Measurements from ENCODE around the gene LYRM4.

LYRM4 gene

DNA sequence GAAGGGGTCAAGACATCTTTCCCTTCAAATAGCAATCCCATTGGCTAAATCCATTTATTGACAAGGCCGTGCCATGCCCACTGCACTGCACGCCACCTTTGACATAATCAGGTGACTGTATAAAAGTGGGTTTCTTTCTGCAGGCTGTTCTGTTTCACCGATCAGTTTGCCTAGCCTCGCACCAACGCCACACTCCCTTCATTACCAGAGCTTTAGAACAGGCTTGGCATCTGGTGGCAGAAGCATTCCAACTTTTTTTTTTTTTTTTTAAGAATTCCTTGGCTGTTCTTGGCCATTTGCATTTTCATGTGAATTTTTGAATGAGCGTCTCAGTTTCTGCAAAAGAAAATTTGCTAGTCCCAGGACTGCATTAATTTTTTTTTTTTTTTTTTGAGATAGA is 97.5 kb downstream of the LYRM4 start:
- Histone ChIP-seq H2AFZ (ENCODE audit: low read depth, low read length) (no peak overlapping the region), H3K9ac (ENCODE audit: low read length) (no peak overlapping the region), H4K91ac (ENCODE audit: low read length) (no peak overlapping the region), H3K79me1 (replicated peaks; ENCODE audit: low read length, poor library complexity, severe bottlenecking) (peaks cover 12% of the 10 kb centered on the region), H3K36me3 (ENCODE audit: control insufficient read depth in 1 of 2, insufficient read depth in 2 of 2, low read depth in 1 of 2, low read length in 2 of 2) (no peaks in the 10 kb centered on the region), H3K4me1 (ENCODE audit: control insufficient read depth, insufficient read depth, low read depth, low read length) (no peaks in the 10 kb centered on the region), H2BK12ac (ENCODE audit: low read length in 2 of 2) (no peak overlapping the region), H3K4me2 (ENCODE audit: low read length, poor library complexity, severe bottlenecking) (no peak overlapping the region), H3K23ac (ENCODE audit: low read length in 2 of 2) (no peak overlapping the region), H3K18ac (ENCODE audit: low read depth in 1 of 2, low read length in 2 of 2) (no peak overlapping the region), H3K4ac (ENCODE audit: low read depth in 1 of 2, low read length in 2 of 2) (no peak overlapping the region), H4K8ac (ENCODE audit: low read length) (no peak overlapping the region), H2BK120ac (ENCODE audit: low read depth, low read length) (no peak overlapping the region), H3K4me3 (ENCODE audit: insufficient read depth in 1 of 2, low read depth in 1 of 2, low read length in 2 of 2) (no peak overlapping the region), H2BK15ac (ENCODE audit: low read depth, poor library complexity, severe bottlenecking) (no peak overlapping the region), H3K27me3 (ENCODE audit: control insufficient read depth in 1 of 2, insufficient read depth in 1 of 2, low read length in 2 of 2) (no peaks in the 10 kb centered on the region), H3K9me3 (ENCODE audit: control insufficient read depth, low read length) (no peaks in the 10 kb centered on the region), H3K27ac (ENCODE audit: low read length, poor library complexity, severe bottlenecking) (no peak overlapping the region), H2AK5ac (ENCODE audit: low read length, severe bottlenecking) (no peak overlapping the region), H3K14ac (ENCODE audit: low read length in 2 of 2) (no peak overlapping the region), H2BK5ac (ENCODE audit: low read depth, low read length, poor library complexity, severe bottlenecking) (no peak overlapping the region)
- WGBS: 98% methylated on average over 6 of the region's 6 CpGs
- no peak for DNase-seq

DNA sequence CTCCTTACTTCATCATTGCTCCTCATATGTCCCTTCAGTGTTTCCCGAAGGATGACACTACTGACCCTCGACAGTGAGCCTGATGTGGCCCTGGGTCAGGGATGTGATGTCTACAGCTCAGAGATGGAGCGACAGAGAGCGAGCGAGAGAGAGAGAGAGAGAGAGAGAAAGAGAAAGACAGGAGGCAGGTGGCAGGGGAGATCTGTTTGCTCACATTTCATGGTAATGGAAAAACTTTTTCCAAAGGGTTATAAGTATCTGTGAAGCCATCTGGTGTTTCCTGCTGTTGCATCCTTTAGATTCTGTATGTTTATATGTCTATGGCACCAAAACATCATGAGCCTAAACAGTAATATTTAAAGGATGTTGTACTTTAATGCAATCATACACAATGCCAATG is 98.4 kb downstream of the LYRM4 start:
- H3K18ac ChIP-seq (ENCODE audit: low read depth in 1 of 2, low read length in 2 of 2): no peak overlapping the region
- H3K79me1 ChIP-seq (replicated peaks; ENCODE audit: low read length, poor library complexity, severe bottlenecking): peaks cover 12% of the 10 kb centered on the region
- H3K4me2 ChIP-seq (ENCODE audit: low read length, poor library complexity, severe bottlenecking): no peak overlapping the region
- no peaks in the 10 kb centered on the region for H3K27me3 ChIP-seq (ENCODE audit: control insufficient read depth in 1 of 2, insufficient read depth in 1 of 2, low read length in 2 of 2)
- H3K36me3 ChIP-seq (ENCODE audit: control insufficient read depth in 1 of 2, insufficient read depth in 2 of 2, low read depth in 1 of 2, low read length in 2 of 2): no peaks in the 10 kb centered on the region
- H3K14ac ChIP-seq (ENCODE audit: low read length in 2 of 2): no peak overlapping the region
- H2BK12ac ChIP-seq (ENCODE audit: low read length in 2 of 2): no peak overlapping the region
- H3K4me3 ChIP-seq (ENCODE audit: insufficient read depth in 1 of 2, low read depth in 1 of 2, low read length in 2 of 2): no peak overlapping the region
- WGBS: 88% methylated on average over 5 of the region's 5 CpGs
- H4K91ac ChIP-seq (ENCODE audit: low read length): no peak overlapping the region
- no peak overlapping the region for H3K23ac ChIP-seq (ENCODE audit: low read length in 2 of 2)
- no peak overlapping the region for H3K9ac ChIP-seq (ENCODE audit: low read length)
- H2AFZ ChIP-seq (ENCODE audit: low read depth, low read length): no peak overlapping the region
- no peak overlapping the region for H3K27ac ChIP-seq (ENCODE audit: low read length, poor library complexity, severe bottlenecking)
- no peak for DNase-seq
- no peak overlapping the region for H2AK5ac ChIP-seq (ENCODE audit: low read length, severe bottlenecking)
- H2BK120ac ChIP-seq (ENCODE audit: low read depth, low read length): no peak overlapping the region
- no peaks in the 10 kb centered on the region for H3K4me1 ChIP-seq (ENCODE audit: control insufficient read depth, insufficient read depth, low read depth, low read length)
- no peak overlapping the region for H2BK15ac ChIP-seq (ENCODE audit: low read depth, poor library complexity, severe bottlenecking)
- H3K4ac ChIP-seq (ENCODE audit: low read depth in 1 of 2, low read length in 2 of 2): no peak overlapping the region
- H2BK5ac ChIP-seq (ENCODE audit: low read depth, low read length, poor library complexity, severe bottlenecking): no peak overlapping the region
- H4K8ac ChIP-seq (ENCODE audit: low read length): no peak overlapping the region
- H3K9me3 ChIP-seq (ENCODE audit: control insufficient read depth, low read length): no peaks in the 10 kb centered on the region

DNA sequence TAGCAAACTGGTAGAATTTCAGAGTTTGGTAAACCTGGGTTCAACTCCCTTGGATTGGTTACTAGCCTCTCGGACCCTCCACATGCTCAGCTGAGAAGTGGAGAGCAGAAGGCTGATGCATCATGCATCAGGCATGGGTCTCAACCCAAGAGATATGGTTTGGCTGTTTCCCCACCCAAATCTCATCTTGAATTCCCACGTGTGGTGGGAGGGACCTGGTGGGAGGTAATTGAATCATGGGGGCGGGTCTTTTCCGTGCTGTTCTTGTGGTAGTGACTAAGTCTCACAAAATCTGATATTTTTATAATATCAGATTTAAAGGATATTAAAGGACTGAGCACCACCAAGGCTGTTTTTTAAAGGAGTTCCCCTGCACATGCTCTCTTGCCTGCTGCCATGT is 100.5 kb downstream of the LYRM4 start:
- Histone ChIP-seq H3K9me3 (ENCODE audit: control insufficient read depth, low read length) (no peaks in the 10 kb centered on the region), H4K91ac (ENCODE audit: low read length) (no peak overlapping the region), H2BK15ac (ENCODE audit: low read depth, poor library complexity, severe bottlenecking) (no peak overlapping the region), H3K36me3 (ENCODE audit: control insufficient read depth in 1 of 2, insufficient read depth in 2 of 2, low read depth in 1 of 2, low read length in 2 of 2) (no peaks in the 10 kb centered on the region), H3K4me2 (ENCODE audit: low read length, poor library complexity, severe bottlenecking) (no peak overlapping the region), H3K27ac (ENCODE audit: low read length, poor library complexity, severe bottlenecking) (no peak overlapping the region), H3K4me3 (ENCODE audit: insufficient read depth in 1 of 2, low read depth in 1 of 2, low read length in 2 of 2) (no peak overlapping the region), H2AK5ac (ENCODE audit: low read length, severe bottlenecking) (no peak overlapping the region), H3K27me3 (ENCODE audit: control insufficient read depth in 1 of 2, insufficient read depth in 1 of 2, low read length in 2 of 2) (no peaks in the 10 kb centered on the region), H3K14ac (ENCODE audit: low read length in 2 of 2) (no peak overlapping the region), H3K9ac (ENCODE audit: low read length) (no peak overlapping the region), H2BK5ac (ENCODE audit: low read depth, low read length, poor library complexity, severe bottlenecking) (no peak overlapping the region), H2BK12ac (ENCODE audit: low read length in 2 of 2) (no peak overlapping the region), H2AFZ (ENCODE audit: low read depth, low read length) (no peak overlapping the region), H3K4me1 (ENCODE audit: control insufficient read depth, insufficient read depth, low read depth, low read length) (no peaks in the 10 kb centered on the region), H3K79me1 (replicated peaks; ENCODE audit: low read length, poor library complexity, severe bottlenecking) (peaks cover 14% of the 10 kb centered on the region), H3K23ac (ENCODE audit: low read length in 2 of 2) (no peak overlapping the region), H3K4ac (ENCODE audit: low read depth in 1 of 2, low read length in 2 of 2) (no peak overlapping the region), H2BK120ac (ENCODE audit: low read depth, low read length) (no peak overlapping the region), H3K18ac (ENCODE audit: low read depth in 1 of 2, low read length in 2 of 2) (no peak overlapping the region), H4K8ac (ENCODE audit: low read length) (no peak overlapping the region)
- WGBS: 93% methylated on average over 2 of the region's 4 CpGs
- no peak for DNase-seq

DNA sequence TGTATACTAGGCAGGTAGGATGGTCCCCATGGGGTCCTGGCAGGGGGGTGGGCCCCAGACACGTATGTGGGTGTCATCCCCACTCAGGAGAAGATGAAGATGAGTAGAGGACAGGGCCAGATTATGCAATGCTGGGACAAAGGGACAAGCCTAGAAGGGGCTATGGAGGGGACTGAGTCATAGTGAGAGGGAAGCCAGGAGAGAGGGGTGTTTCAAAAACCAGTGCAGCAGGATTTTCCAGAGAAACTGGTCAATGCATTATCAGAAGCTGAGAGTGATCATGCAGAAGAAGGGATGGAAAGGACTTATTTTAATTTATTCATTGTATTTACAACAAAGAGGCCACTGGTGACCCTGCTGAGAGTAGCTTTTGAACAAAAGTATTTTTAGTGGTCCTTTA is 101.6 kb downstream of the LYRM4 start:
- no peak overlapping the region for H3K27ac ChIP-seq (ENCODE audit: low read length, poor library complexity, severe bottlenecking)
- no peak overlapping the region for H3K4ac ChIP-seq (ENCODE audit: low read depth in 1 of 2, low read length in 2 of 2)
- DNase-seq: no peak
- H3K9me3 ChIP-seq (ENCODE audit: control insufficient read depth, low read length): no peaks in the 10 kb centered on the region
- H3K36me3 ChIP-seq (ENCODE audit: control insufficient read depth in 1 of 2, insufficient read depth in 2 of 2, low read depth in 1 of 2, low read length in 2 of 2): no peaks in the 10 kb centered on the region
- WGBS: 88% methylated on average over 1 of the region's 1 CpG
- H3K79me1 ChIP-seq (replicated peaks; ENCODE audit: low read length, poor library complexity, severe bottlenecking): peaks cover 17% of the 10 kb centered on the region
- no peak overlapping the region for H3K9ac ChIP-seq (ENCODE audit: low read length)
- no peak overlapping the region for H2BK12ac ChIP-seq (ENCODE audit: low read length in 2 of 2)
- no peak overlapping the region for H4K91ac ChIP-seq (ENCODE audit: low read length)
- H3K4me2 ChIP-seq (ENCODE audit: low read length, poor library complexity, severe bottlenecking): no peak overlapping the region
- H3K23ac ChIP-seq (ENCODE audit: low read length in 2 of 2): no peak overlapping the region
- H2BK120ac ChIP-seq (ENCODE audit: low read depth, low read length): no peak overlapping the region
- H3K4me3 ChIP-seq (ENCODE audit: insufficient read depth in 1 of 2, low read depth in 1 of 2, low read length in 2 of 2): no peak overlapping the region
- H2AFZ ChIP-seq (ENCODE audit: low read depth, low read length): no peak overlapping the region
- H2AK5ac ChIP-seq (ENCODE audit: low read length, severe bottlenecking): no peak overlapping the region
- no peak overlapping the region for H4K8ac ChIP-seq (ENCODE audit: low read length)
- no peak overlapping the region for H3K14ac ChIP-seq (ENCODE audit: low read length in 2 of 2)
- H3K27me3 ChIP-seq (ENCODE audit: control insufficient read depth in 1 of 2, insufficient read depth in 1 of 2, low read length in 2 of 2): no peaks in the 10 kb centered on the region
- no peak overlapping the region for H2BK15ac ChIP-seq (ENCODE audit: low read depth, poor library complexity, severe bottlenecking)
- H3K18ac ChIP-seq (ENCODE audit: low read depth in 1 of 2, low read length in 2 of 2): no peak overlapping the region
- no peak overlapping the region for H2BK5ac ChIP-seq (ENCODE audit: low read depth, low read length, poor library complexity, severe bottlenecking)
- no peaks in the 10 kb centered on the region for H3K4me1 ChIP-seq (ENCODE audit: control insufficient read depth, insufficient read depth, low read depth, low read length)

All from mesenchymal stem cell (in vitro differentiated cells and primary cell).